ENCODE results near the gene ZNF664.

Gene ZNF664

GRCh38 chr12:124039276-124039675 is 66.3 kb downstream of the ZNF664 start:
- no peak for TF ChIP-seq CTCF (IDR thresholded peaks at IDR 0.05; ENCODE audit: low read depth, low read length, missing control alignments)
- DNase-seq (ENCODE audit: low read depth), result no peak
- no peak overlapping the region for H3K4me3 ChIP-seq (ENCODE audit: low read depth, low read length)

- TF ChIP-seq CTCF (IDR thresholded peaks at IDR 0.05; ENCODE audit: low read depth, low read length, missing control alignments), result no peak
- no peak overlapping the region for H3K4me3 ChIP-seq (ENCODE audit: low read depth, low read length)
Measured at GRCh38 chr12:124040291-124040690, 67.3 kb downstream of the ZNF664 start.

DNA sequence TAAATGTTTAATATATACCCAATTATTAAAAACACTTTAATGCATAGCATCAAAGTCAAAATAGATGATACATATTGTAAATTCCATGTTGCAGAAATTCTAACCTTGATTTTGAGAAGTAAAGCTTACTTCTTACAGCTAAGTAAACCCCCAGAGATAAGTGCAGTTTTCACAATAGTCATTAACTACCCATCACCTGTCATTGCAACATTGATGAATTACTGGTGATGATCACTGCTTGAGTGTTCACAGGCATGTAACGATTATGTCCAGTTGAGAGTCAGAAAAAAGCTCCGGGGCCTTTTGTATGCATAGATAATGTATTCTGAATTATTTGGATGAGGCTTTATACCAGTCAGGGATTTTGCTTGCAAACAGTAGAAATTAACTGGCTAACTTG is 67.7 kb downstream of the ZNF664 start:
- DNase-seq (ENCODE audit: low read depth), result no peak
- no peak overlapping the region for H3K4me3 ChIP-seq (ENCODE audit: low read depth, low read length)
- TF ChIP-seq CTCF (IDR thresholded peaks at IDR 0.05; ENCODE audit: low read depth, low read length, missing control alignments), result no peak

More at GRCh38 chr12:124040291-124040690, 67.3 kb downstream of the ZNF664 start:
- no peak for DNase-seq (ENCODE audit: low read depth)

DNA sequence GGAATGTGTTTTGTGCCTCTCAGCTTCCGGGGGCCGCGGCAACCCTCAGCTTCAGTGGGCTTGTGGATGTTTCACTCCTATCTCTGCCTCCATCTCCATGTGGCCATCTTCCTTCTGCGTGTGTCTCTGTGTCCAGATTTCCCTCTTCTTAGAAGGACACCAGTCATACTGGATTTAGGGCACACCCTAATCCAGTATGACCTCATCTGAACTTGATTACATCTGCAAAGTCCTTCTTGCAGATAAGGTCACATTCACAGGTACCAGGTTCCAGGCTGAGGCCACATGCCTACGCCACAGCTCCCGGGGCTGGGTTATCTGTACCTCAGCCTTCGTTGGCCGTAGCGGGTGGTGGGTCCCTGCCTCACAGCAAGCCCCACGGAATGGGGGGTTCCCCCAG is 68.9 kb downstream of the ZNF664 start:
- DNase-seq (ENCODE audit: low read depth), result no peak
- no peak for TF ChIP-seq CTCF (IDR thresholded peaks at IDR 0.05; ENCODE audit: low read depth, low read length, missing control alignments)
- H3K4me3 ChIP-seq (ENCODE audit: low read depth, low read length), result no peak overlapping the region

- no peak for DNase-seq (ENCODE audit: low read depth)
- TF ChIP-seq CTCF (IDR thresholded peaks at IDR 0.05; ENCODE audit: low read depth, low read length, missing control alignments), result no peak
- no peak overlapping the region for H3K4me3 ChIP-seq (ENCODE audit: low read depth, low read length)
Measured at GRCh38 chr12:124044021-124044420, 71.0 kb downstream of the ZNF664 start.

GRCh38 chr12:124044809-124045321 is 71.8 kb downstream of the ZNF664 start:
- no peak for DNase-seq (ENCODE audit: low read depth)
- H3K4me3 ChIP-seq (ENCODE audit: low read depth, low read length), result no peak overlapping the region
- no peak for TF ChIP-seq CTCF (IDR thresholded peaks at IDR 0.05; ENCODE audit: low read depth, low read length, missing control alignments)

- DNase-seq (ENCODE audit: low read depth), result no peak
- H3K4me3 ChIP-seq (ENCODE audit: low read depth, low read length), result no peak overlapping the region
- TF ChIP-seq CTCF (IDR thresholded peaks at IDR 0.05; ENCODE audit: low read depth, low read length, missing control alignments), result no peak
Measured at GRCh38 chr12:124045671-124046455, 72.8 kb downstream of the ZNF664 start.
